Upper lobe of left lung (tissue), 4 donors: Measurements from ENCODE around the gene DNAI7.

ENCODE experiments used
- POLR2A ChIP-seq, 4 donors: fragments of 450-650 bp; IDR thresholded peaks; one replicate each; pipeline ENCODE4 v1.5.1; 2016 to 2017; ENCODE audit warnings: antibody characterized with exemption in 4 of 4, mild to moderate bottlenecking in 2 of 4
- TF ChIP-seq, protein P1 (sequence below), 6 experiments: fragments of 450-650 bp in 4 of 6; fragments of 200-600 bp in 2 of 6; sonication (generic) in 2 of 6; IDR thresholded peaks; one replicate each; pipeline ENCODE4 v1.5.1; 2016 to 2019; ENCODE audit warnings: antibody characterized with exemption in 6 of 6

- TF ChIP-seq, protein P1, sequence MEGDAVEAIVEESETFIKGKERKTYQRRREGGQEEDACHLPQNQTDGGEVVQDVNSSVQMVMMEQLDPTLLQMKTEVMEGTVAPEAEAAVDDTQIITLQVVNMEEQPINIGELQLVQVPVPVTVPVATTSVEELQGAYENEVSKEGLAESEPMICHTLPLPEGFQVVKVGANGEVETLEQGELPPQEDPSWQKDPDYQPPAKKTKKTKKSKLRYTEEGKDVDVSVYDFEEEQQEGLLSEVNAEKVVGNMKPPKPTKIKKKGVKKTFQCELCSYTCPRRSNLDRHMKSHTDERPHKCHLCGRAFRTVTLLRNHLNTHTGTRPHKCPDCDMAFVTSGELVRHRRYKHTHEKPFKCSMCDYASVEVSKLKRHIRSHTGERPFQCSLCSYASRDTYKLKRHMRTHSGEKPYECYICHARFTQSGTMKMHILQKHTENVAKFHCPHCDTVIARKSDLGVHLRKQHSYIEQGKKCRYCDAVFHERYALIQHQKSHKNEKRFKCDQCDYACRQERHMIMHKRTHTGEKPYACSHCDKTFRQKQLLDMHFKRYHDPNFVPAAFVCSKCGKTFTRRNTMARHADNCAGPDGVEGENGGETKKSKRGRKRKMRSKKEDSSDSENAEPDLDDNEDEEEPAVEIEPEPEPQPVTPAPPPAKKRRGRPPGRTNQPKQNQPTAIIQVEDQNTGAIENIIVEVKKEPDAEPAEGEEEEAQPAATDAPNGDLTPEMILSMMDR (IDR thresholded peaks at IDR 0.05): no peak
- no peak for TF ChIP-seq POLR2A (IDR thresholded peaks at IDR 0.05)
Measured at GRCh38 chr12:25126101-25126500, 68.9 kb downstream of the DNAI7 start.
